A673 (cell line): ENCODE measurements around the gene PHKB.

Experiments used
- EZH2 ChIP-seq: fragments of 200-600 bp; sonication (generic); IDR thresholded peaks from 2 replicates; pipeline ENCODE4 v1.6.1; 2017; ENCODE audit warnings: borderline replicate concordance, low read depth, mild to moderate bottlenecking, mixed read lengths, antibody characterized with exemption, low read length; ENCODE audit not compliant: poor library complexity, severe bottlenecking
- TF ChIP-seq, protein P1 (sequence below): fragments of 300-800, 200-600 bp; sonication (generic); conservative IDR thresholded peaks from 2 replicates; pipeline ENCODE4 v1.5.1; 2017; ENCODE audit warnings: low read depth, mild to moderate bottlenecking, antibody characterized with exemption, low read length, moderate library complexity, mixed read lengths

DNA sequence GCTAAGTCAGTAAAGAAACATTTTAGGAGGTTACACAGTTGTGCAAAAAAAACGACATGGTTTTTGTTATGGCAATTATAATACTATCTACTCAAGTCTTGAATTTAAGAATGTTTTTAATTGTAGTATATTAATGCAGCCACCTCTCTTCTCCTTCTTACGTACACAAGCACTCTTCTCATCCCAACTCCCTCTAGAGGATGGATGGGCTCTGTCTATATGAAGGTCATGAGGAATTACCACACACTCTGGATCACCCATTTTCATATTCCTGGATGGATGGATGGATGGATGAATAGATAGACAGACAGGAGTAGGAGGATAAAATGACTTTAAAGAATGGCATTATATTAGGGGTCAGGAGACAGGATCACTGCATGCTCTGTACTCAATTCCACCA is 120.0 kb downstream of the PHKB start:
- TF ChIP-seq, protein P1, sequence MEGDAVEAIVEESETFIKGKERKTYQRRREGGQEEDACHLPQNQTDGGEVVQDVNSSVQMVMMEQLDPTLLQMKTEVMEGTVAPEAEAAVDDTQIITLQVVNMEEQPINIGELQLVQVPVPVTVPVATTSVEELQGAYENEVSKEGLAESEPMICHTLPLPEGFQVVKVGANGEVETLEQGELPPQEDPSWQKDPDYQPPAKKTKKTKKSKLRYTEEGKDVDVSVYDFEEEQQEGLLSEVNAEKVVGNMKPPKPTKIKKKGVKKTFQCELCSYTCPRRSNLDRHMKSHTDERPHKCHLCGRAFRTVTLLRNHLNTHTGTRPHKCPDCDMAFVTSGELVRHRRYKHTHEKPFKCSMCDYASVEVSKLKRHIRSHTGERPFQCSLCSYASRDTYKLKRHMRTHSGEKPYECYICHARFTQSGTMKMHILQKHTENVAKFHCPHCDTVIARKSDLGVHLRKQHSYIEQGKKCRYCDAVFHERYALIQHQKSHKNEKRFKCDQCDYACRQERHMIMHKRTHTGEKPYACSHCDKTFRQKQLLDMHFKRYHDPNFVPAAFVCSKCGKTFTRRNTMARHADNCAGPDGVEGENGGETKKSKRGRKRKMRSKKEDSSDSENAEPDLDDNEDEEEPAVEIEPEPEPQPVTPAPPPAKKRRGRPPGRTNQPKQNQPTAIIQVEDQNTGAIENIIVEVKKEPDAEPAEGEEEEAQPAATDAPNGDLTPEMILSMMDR = 0 out of 2 replicates have a peak, but pooled peaks have one; percentile 17
- no peak for TF ChIP-seq EZH2
